SK-N-SH treated with all-trans-retinoic acid at 6 μM for 48 hours (cell line): Measurements from ENCODE around the gene GAP43.
A peak's percentile ranks its signal among the peaks of the same experiment; 100 is the strongest.

Source experiments
- ATAC-seq: fragments of 200-7000 bp; cut with Tn5 transposase; 3 replicates; pipeline ENCODE4 v1.9.1; 2020; ENCODE audit warnings: mild to moderate bottlenecking, moderate library complexity
- ARNTL ChIP-seq: fragments of 450-650 bp; formaldehyde crosslinking; IDR thresholded peaks from 2 replicates; pipeline ENCODE4 v1.5.0; 2020; ENCODE audit warnings: low read depth, mild to moderate bottlenecking, moderate library complexity, borderline replicate concordance
- BACH2 ChIP-seq: fragments of 250-450 bp; sonication (Bioruptor Pico); IDR thresholded peaks from 2 replicates; pipeline ENCODE4 v1.9.0; 2021; ENCODE audit warnings: mild to moderate bottlenecking, borderline replicate concordance
- CREB5 ChIP-seq: fragments of 250-450 bp; sonication (Bioruptor Pico); IDR thresholded peaks from 2 replicates; pipeline ENCODE4 v1.5.1; 2020; ENCODE audit warnings: low read depth, mild to moderate bottlenecking, moderate library complexity
- CSDC2 ChIP-seq: fragments of 250-450 bp; sonication (Bioruptor Pico); IDR thresholded peaks from 2 replicates; pipeline ENCODE4 v1.5.0; 2020; ENCODE audit warnings: mild to moderate bottlenecking, moderate library complexity
- CSRNP3 ChIP-seq: fragments of 250-450 bp; sonication (Bioruptor Pico); IDR thresholded peaks from 2 replicates; pipeline ENCODE4 v1.5.1; 2021; ENCODE audit warnings: mild to moderate bottlenecking, moderate library complexity
- ESRRG ChIP-seq: fragments of 250-450 bp; sonication (Bioruptor Pico); IDR thresholded peaks from 2 replicates; pipeline ENCODE4 v1.6.1; 2021; ENCODE audit warnings: mild to moderate bottlenecking
- GLIS3 ChIP-seq: fragments of 250-450 bp; sonication (Bioruptor Pico); IDR thresholded peaks from 2 replicates; pipeline ENCODE4 v1.5.0; 2020; ENCODE audit warnings: mild to moderate bottlenecking, moderate library complexity
- ISL1 ChIP-seq: fragments of 250-450 bp; sonication (Bioruptor Pico); IDR thresholded peaks from 2 replicates; pipeline ENCODE4 v2.1.2; 2022; ENCODE audit warnings: mild to moderate bottlenecking, moderate library complexity
- OSR1 ChIP-seq: fragments of 250-450 bp; sonication (Bioruptor Pico); IDR thresholded peaks from 2 replicates; pipeline ENCODE4 v1.8.0; 2022; ENCODE audit warnings: moderate library complexity, mild to moderate bottlenecking, inconsistent platforms
- PATZ1 ChIP-seq: fragments of 250-450 bp; sonication (Bioruptor Pico); IDR thresholded peaks from 2 replicates; pipeline ENCODE4 v1.8.0; 2020; ENCODE audit warnings: mild to moderate bottlenecking, moderate library complexity, borderline replicate concordance
- POU6F1 ChIP-seq: fragments of 250-450 bp; sonication (Bioruptor Pico); IDR thresholded peaks from 2 replicates; pipeline ENCODE4 v1.8.0; 2021; ENCODE audit warnings: low read depth, mild to moderate bottlenecking, moderate library complexity, borderline replicate concordance
- PPARA ChIP-seq: fragments of 250-450 bp; sonication (Bioruptor Pico); IDR thresholded peaks from 2 replicates; pipeline ENCODE4 v1.5.0; 2020; ENCODE audit warnings: mild to moderate bottlenecking, borderline replicate concordance
- RARB ChIP-seq: fragments of 250-450 bp; sonication (Bioruptor Pico); IDR thresholded peaks from 2 replicates; pipeline ENCODE4 v1.8.0; 2021; ENCODE audit warnings: mild to moderate bottlenecking, moderate library complexity
- SNAI2 ChIP-seq: fragments of 250-450 bp; sonication (Bioruptor Pico); IDR thresholded peaks from 2 replicates; pipeline ENCODE4 v1.5.0; 2020; ENCODE audit warnings: mild to moderate bottlenecking, moderate library complexity
- TCF4 ChIP-seq: fragments of 250-450 bp; sonication (Bioruptor Pico); IDR thresholded peaks from 2 replicates; pipeline ENCODE4 v1.8.0; 2021; ENCODE audit warnings: mild to moderate bottlenecking, moderate library complexity, borderline replicate concordance
- TOX ChIP-seq: fragments of 250-450 bp; sonication (Bioruptor Pico); IDR thresholded peaks from 2 replicates; pipeline ENCODE4 v1.8.0; 2021; ENCODE audit warnings: mild to moderate bottlenecking, moderate library complexity, borderline replicate concordance
- TSHZ2 ChIP-seq: fragments of 250-450 bp; sonication (Bioruptor Pico); IDR thresholded peaks from 2 replicates; pipeline ENCODE4 v1.5.0; 2020; ENCODE audit warnings: mild to moderate bottlenecking, moderate library complexity
- ZC3H10 ChIP-seq: fragments of 250-450 bp; sonication (Bioruptor Pico); IDR thresholded peaks from 2 replicates; pipeline ENCODE4 v1.5.1; 2021; ENCODE audit warnings: mild to moderate bottlenecking, moderate library complexity
- ZFP3 ChIP-seq: fragments of 250-450 bp; sonication (Bioruptor Pico); IDR thresholded peaks from 2 replicates; pipeline ENCODE4 v1.5.0; 2020; ENCODE audit warnings: mild to moderate bottlenecking, moderate library complexity
- ZFP30 ChIP-seq: fragments of 450-650 bp; formaldehyde crosslinking; IDR thresholded peaks from 2 replicates; pipeline ENCODE4 v1.5.0; 2022; ENCODE audit warnings: mild to moderate bottlenecking, moderate library complexity
- ZNF565 ChIP-seq: fragments of 450-650 bp; formaldehyde crosslinking; conservative IDR thresholded peaks from 2 replicates; pipeline ENCODE4 v1.5.0; 2020; ENCODE audit warnings: low read depth, mild to moderate bottlenecking, moderate library complexity
- ZNF70 ChIP-seq: fragments of 450-650 bp; formaldehyde crosslinking; IDR thresholded peaks from 2 replicates; pipeline ENCODE4 v1.5.0; 2020; ENCODE audit warnings: mild to moderate bottlenecking, moderate library complexity
- ZNF8 ChIP-seq: fragments of 450-650 bp; formaldehyde crosslinking; IDR thresholded peaks from 2 replicates; pipeline ENCODE4 v1.5.0; 2020; ENCODE audit warnings: mild to moderate bottlenecking, moderate library complexity

GAP43 gene

GRCh38 chr3:115666081-115666480 lies 42.8 kb downstream of the GAP43 start:
- no peak for ATAC-seq
- TF ChIP-seq POU6F1 (no peak), ZC3H10 (CRISPR knock-in tag) (no peak), CSDC2 (CRISPR knock-in tag) (no peak), CREB5 (CRISPR knock-in tag) (no peak), ZNF565 (CRISPR knock-in tag) (no peak), ZFP3 (CRISPR knock-in tag) (no peak), TSHZ2 (CRISPR knock-in tag) (no peak), TOX (CRISPR knock-in tag) (no peak)

GRCh38 chr3:115666920-115667737 lies 43.8 kb downstream of the GAP43 start:
- ATAC-seq = 0 out of 3 replicates have a peak, but pooled peaks have one; percentile 26
- TF ChIP-seq TCF4 (CRISPR knock-in tag) (no peak), TSHZ2 (CRISPR knock-in tag) (no peak), ESRRG (no peak)

- no peak for ATAC-seq
- TF ChIP-seq ZNF565 (CRISPR knock-in tag) (no peak), PATZ1 (CRISPR knock-in tag) (no peak), CREB5 (CRISPR knock-in tag) (no peak), BACH2 (CRISPR knock-in tag) (no peak), ARNTL (no peak), TCF4 (CRISPR knock-in tag) (no peak), RARB (CRISPR knock-in tag) (no peak), ZFP30 (no peak), ZNF70 (CRISPR knock-in tag) (no peak), ESRRG (no peak), ZFP3 (CRISPR knock-in tag) (no peak), CSRNP3 (no peak), PPARA (CRISPR knock-in tag) (no peak), TOX (CRISPR knock-in tag) (no peak), ZNF8 (CRISPR knock-in tag) (no peak), ISL1 (no peak), SNAI2 (CRISPR knock-in tag) (no peak), GLIS3 (no peak), OSR1 (CRISPR knock-in tag) (no peak)
Observed at GRCh38 chr3:115667738-115668065, 44.4 kb downstream of the GAP43 start.
